Naive thymus-derived CD4-positive, alpha-beta T cell (primary cell): ENCODE data around the gene ATF1. TPM values are rescaled to one million over a fixed set of nuclear protein-coding genes. Genes with fewer than 3 reads are reported as not detected.
A peak's percentile ranks its signal among the peaks of the same experiment; 100 is the strongest.
"Not testable (repeated sequence)": the region's sequence is repeated elsewhere in the genome, so short reads cannot be mapped to it uniquely, and the experiment has no call there.

Experiments used
- ATAC-seq: fragments of 150-1000 bp; cut with Tn5 transposase; 2 replicates; pipeline ENCODE4 v1.10.0; 2021; ENCODE audit warnings: mild to moderate bottlenecking, moderate library complexity
- CTCF ChIA-PET: fragments of 350-600 bp; sonication (Branson Sonifier 250); formaldehyde crosslinking; loops from one replicate; lab custom pipeline; 2021; ENCODE audit warnings: antibody characterized with exemption; lab: Charles Lee
- POLR2A ChIA-PET: fragments of 350-600 bp; sonication (Branson Sonifier 250); formaldehyde crosslinking; loops from one replicate; lab custom pipeline; 2021; ENCODE audit warnings: antibody characterized with exemption, inconsistent platforms; lab: Charles Lee
- DNase-seq, 9 donors: peaks; one replicate each; pipeline versions ENCODE4 v3.0.0 to v3.0.0-alpha.2; 2020 to 2022; ENCODE audit warnings: mixed read lengths in 1 of 9
- H3K27ac ChIP-seq: one replicate; pipeline ENCODE4 v1.7.0; 2013; ENCODE audit warnings: mild to moderate bottlenecking, low read depth, low read length, moderate library complexity
- H3K27me3 ChIP-seq, 2 donors: one replicate each; pipeline ENCODE4 v1.7.0; 2013; ENCODE audit warnings: low read length in 2 of 2, mild to moderate bottlenecking in 2 of 2, moderate library complexity in 2 of 2; ENCODE audit not compliant: control insufficient read depth in 2 of 2, insufficient read depth in 2 of 2
- H3K36me3 ChIP-seq, 3 experiments: 1 replicate in 2 of 3; 2 replicates in 1 of 3; pipeline ENCODE4 v1.7.0; 2013; ENCODE audit warnings: low read length in 3 of 3, mild to moderate bottlenecking in 3 of 3, moderate library complexity in 1 of 3; ENCODE audit not compliant: insufficient read depth in 3 of 3, control insufficient read depth in 2 of 3
- H3K4me1 ChIP-seq, 2 donors: one replicate each; pipeline ENCODE4 v1.7.0; 2013; ENCODE audit warnings: low read length in 2 of 2, mild to moderate bottlenecking in 2 of 2, moderate library complexity in 1 of 2; ENCODE audit not compliant: control insufficient read depth in 2 of 2, insufficient read depth in 2 of 2
- H3K4me3 ChIP-seq: 2 replicates; pipeline ENCODE4 v1.7.0; 2013; ENCODE audit warnings: mild to moderate bottlenecking, low read length
- H3K9me3 ChIP-seq, 3 experiments: 1 replicate in 2 of 3; 2 replicates in 1 of 3; pipeline ENCODE4 v1.7.0; 2013; ENCODE audit warnings: low read length in 3 of 3; ENCODE audit not compliant: control insufficient read depth in 2 of 3
- H3K27ac Mint-ChIP-seq, 9 donors: one replicate each; pipeline ENCODE4 v1.8.0; 2020 to 2022; ENCODE audit warnings: mixed read lengths in 9 of 9, mild to moderate bottlenecking in 8 of 9, moderate library complexity in 5 of 9, inconsistent platforms in 2 of 9
- H3K27me3 Mint-ChIP-seq, 5 donors: one replicate each; pipeline ENCODE4 v1.8.0; 2021 to 2022; ENCODE audit warnings: mixed read lengths in 5 of 5, mild to moderate bottlenecking in 1 of 5
- H3K36me3 Mint-ChIP-seq, 5 donors: one replicate each; pipeline ENCODE4 v1.8.0; 2020 to 2022; ENCODE audit warnings: mixed read lengths in 5 of 5, mild to moderate bottlenecking in 3 of 5, inconsistent platforms in 1 of 5
- H3K4me1 Mint-ChIP-seq, 7 donors: one replicate each; pipeline ENCODE4 v1.8.0; 2020 to 2022; ENCODE audit warnings: mixed read lengths in 7 of 7, mild to moderate bottlenecking in 3 of 7, inconsistent platforms in 1 of 7
- H3K4me3 Mint-ChIP-seq, 10 donors: one replicate each; pipeline ENCODE4 v1.8.0; 2020 to 2022; ENCODE audit warnings: mild to moderate bottlenecking in 10 of 10, mixed read lengths in 10 of 10, moderate library complexity in 6 of 10, inconsistent platforms in 2 of 10
- H3K9me3 Mint-ChIP-seq, 11 donors: one replicate each; pipeline ENCODE4 v1.8.0; 2020 to 2022; ENCODE audit warnings: mixed read lengths in 11 of 11, mild to moderate bottlenecking in 4 of 11, inconsistent platforms in 1 of 11, moderate library complexity in 1 of 11
- intact Hi-C, 2 donors: fragments of 100-400 bp; cut with micrococcal nuclease; formaldehyde crosslinking; loops; one replicate each; pipeline ENCODE4 v1.15.1; 2023
- polyA plus RNA-seq, 2 donors: library from polyadenylated mRNA; unstranded; fragments of 300-500 nt; fragmentation: Illumina TruSeq; gene quantifications; one replicate each; pipeline ENCODE4 v1.2.3, GENCODE V29; 2021
- total RNA-seq, 6 experiments: library from RNA in 5 of 6; stranded (reverse) in 5 of 6; gene quantifications; 1 replicate in 5 of 6; 2 replicates in 1 of 6; pipeline ENCODE4 v1.2.3 and lab custom pipeline; 2021 to 2026

The ATF1 gene
- total and polyA plus RNA-seq, 7 experiments from 2014 or later, result 23.8 to 53.9 (median 51.3) TPM

DNA sequence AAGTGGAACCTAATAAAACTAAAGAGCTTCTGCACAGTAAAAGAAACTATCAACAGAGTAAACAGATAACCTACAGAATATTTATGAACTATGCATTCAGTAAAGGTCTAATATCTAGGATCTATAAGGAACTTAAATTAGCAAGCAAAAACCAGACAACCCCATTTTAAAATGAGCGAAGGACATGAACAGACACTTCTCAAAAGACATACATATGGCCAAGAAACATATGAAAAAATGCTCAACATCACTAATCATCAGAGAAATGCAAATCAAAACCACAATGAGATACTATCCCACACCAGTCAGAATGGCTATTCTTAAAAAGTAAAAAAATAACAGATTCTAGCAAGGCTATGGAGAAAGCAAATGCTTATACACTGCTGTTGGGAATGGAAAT is 91.3 kb downstream of the ATF1 start:
- H3K4me1 ChIP-seq, POLR2A ChIA-PET, H3K27me3 ChIP-seq, ATAC-seq, DNase-seq, H3K36me3 Mint-ChIP-seq, CTCF ChIA-PET, H3K36me3 ChIP-seq, H3K27ac ChIP-seq, H3K4me3 Mint-ChIP-seq, intact Hi-C loops, H3K4me3 ChIP-seq, H3K27ac Mint-ChIP-seq, H3K4me1 Mint-ChIP-seq, H3K9me3 ChIP-seq: not testable (repeated sequence)
- Mint-ChIP-seq H3K9me3 (peaks cover 0 to 15% (median 6%) of the 10 kb centered on the region in 11 donors), H3K27me3 (peaks cover 3 to 31% (median 5%) of the 10 kb centered on the region in 5 donors)

DNA sequence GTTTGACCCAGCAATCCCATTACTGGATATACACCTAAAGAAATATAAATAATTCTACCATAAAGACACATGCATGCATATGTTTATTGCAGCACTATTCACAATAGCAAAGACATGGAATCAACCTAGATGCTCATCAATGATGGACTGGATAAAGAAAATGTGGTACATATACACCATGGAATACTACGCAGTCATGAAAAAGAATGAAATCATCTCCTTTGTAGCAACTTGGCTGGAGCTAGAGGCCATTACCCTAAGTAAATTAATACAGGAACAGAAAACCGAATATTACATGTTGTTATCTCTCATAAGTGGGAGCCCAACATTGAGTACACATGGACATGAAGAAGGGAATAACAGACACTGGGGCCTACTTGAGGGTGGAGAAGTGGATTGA is 91.8 kb downstream of the ATF1 start:
- H3K4me3 ChIP-seq, H3K27ac ChIP-seq, H3K36me3 Mint-ChIP-seq, H3K4me3 Mint-ChIP-seq, H3K27ac Mint-ChIP-seq, H3K9me3 ChIP-seq, CTCF ChIA-PET, POLR2A ChIA-PET, H3K4me1 ChIP-seq, H3K36me3 ChIP-seq, ATAC-seq, DNase-seq, H3K27me3 ChIP-seq, intact Hi-C loops, H3K4me1 Mint-ChIP-seq: not testable (repeated sequence)
- H3K9me3 Mint-ChIP-seq, result peaks cover 0 to 15% (median 6%) of the 10 kb centered on the region in 11 donors
- H3K27me3 Mint-ChIP-seq, result peaks cover 3 to 31% (median 5%) of the 10 kb centered on the region in 5 donors

DNA sequence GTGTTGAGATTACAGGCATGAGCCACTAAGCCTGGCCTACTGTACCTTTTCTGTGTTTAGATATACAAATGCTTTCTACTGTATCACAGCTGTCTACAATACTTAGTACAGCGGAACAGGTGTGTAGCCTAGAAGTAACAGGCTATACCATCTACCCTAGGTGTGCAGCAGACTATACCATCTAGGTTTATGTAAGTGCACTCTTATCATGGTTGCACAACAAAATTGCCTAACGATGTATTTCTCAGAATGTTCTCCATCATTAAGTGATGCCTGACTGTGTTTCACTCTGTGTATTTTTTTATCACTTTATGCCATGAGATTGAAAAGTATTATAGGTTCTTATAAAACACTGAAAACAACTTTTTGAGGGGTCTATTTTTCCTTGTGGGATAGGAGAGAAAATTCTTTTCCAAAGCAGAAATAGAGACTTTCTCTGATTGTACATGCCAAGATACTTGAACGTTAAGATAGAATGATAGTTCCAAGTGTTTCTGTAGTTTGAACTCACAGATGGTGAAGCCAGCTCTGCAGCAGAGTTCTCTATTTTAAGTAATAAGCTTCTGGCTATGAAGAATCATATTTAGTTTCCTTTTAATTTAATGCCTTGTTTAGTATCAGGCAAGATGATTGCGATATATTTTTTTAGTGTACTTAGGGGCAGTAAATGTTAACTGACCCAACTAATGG is 95.9 kb downstream of the ATF1 start:
- Mint-ChIP-seq H3K4me3 (no peak overlapping the region), H3K9me3 (peaks cover 0 to 12% (median 2%) of the 10 kb centered on the region in 11 donors), H3K36me3 (peaks cover 0 to 4% (median 0%) of the 10 kb centered on the region in 5 donors), H3K27ac (no peak overlapping the region), H3K27me3 (no peaks in the 10 kb centered on the region), H3K4me1 (peaks cover 0 to 2% (median 0%) of the 10 kb centered on the region in 7 donors)
- intact Hi-C loops, result no loop called here
- no peak for ATAC-seq
- no peak for DNase-seq
- no peak overlapping the region for H3K27ac ChIP-seq
- H3K4me1 ChIP-seq, result no peaks in the 10 kb centered on the region
- ChIA-PET POLR2A (no interaction called here), CTCF (no interaction called here)
- H3K27me3 ChIP-seq, result no peaks in the 10 kb centered on the region
- no peaks in the 10 kb centered on the region for H3K36me3 ChIP-seq
- H3K9me3 ChIP-seq, result no peaks in the 10 kb centered on the region
- no peak overlapping the region for H3K4me3 ChIP-seq

DNA sequence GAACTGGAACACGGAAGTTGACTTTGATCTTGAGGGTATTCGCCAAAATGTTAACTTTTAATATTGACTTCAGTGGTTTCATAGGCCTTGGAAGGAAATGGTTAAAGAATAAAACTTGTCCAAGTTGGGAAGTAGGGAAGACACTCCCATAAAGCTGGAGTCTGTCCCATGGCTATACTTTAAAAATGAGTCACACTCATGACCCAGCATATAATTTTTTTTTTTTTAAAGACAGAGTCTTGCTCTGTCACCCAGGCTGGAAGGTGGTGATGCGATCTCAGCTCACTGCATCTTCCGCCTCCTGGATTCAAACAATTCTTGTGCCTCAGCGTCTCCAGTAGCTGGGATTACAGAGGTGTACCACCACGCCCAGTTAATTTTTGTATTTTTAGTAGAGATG is 98.4 kb downstream of the ATF1 start:
- H3K36me3 Mint-ChIP-seq, result peaks cover 4 to 19% (median 13%) of the 10 kb centered on the region in 5 donors
- Histone ChIP-seq H3K27me3 (no peaks in the 10 kb centered on the region), H3K4me3 (no peak overlapping the region), H3K4me1 (peaks cover 0 to 5% of the 10 kb centered on the region in 2 donors), H3K9me3 (no peaks in the 10 kb centered on the region), H3K36me3 (no peaks in the 10 kb centered on the region), H3K27ac (no peak overlapping the region)
- peaks cover 0 to 23% (median 9%) of the 10 kb centered on the region in 11 donors for H3K9me3 Mint-ChIP-seq
- intact Hi-C loops, result no loop called here
- ATAC-seq (no peak), DNase-seq (no peak)
- H3K27me3 Mint-ChIP-seq, result no peaks in the 10 kb centered on the region
- no peak overlapping the region for H3K27ac Mint-ChIP-seq
- H3K4me3 Mint-ChIP-seq, result no peak overlapping the region
- ChIA-PET CTCF (no interaction called here), POLR2A (interaction anchor here (0.6 kb wide), 1 partner anchor 1146 kb away, joined by 3 read pairs; no protein-coding TSS in a partner anchor)
- H3K4me1 Mint-ChIP-seq, result peaks cover 8 to 22% (median 17%) of the 10 kb centered on the region in 7 donors

DNA sequence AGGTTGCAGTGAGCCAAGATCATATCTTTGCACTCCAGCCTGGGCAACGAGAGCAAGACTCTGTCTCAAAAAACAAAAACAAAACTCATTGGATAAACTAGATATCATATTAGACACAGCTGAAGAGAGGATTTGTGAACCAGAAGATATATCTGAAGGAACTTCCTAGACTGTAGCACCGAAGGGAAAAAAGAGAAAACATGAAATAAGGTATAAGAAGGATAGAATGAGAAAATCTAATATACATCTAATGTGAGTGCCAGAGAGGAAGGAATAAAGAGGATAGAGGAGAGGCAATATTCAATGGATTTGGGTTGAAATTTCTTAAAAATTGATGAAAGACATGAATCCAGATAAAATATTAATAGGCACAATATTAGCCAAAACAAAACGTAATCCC is 101.4 kb downstream of the ATF1 start:
- Histone ChIP-seq H3K36me3 (no peaks in the 10 kb centered on the region), H3K9me3 (no peaks in the 10 kb centered on the region), H3K27ac (no peak overlapping the region), H3K4me3 (no peak overlapping the region), H3K4me1 (peaks cover 0 to 12% of the 10 kb centered on the region in 2 donors), H3K27me3 (no peaks in the 10 kb centered on the region)
- POLR2A ChIA-PET, result no interaction called here
- H3K36me3 Mint-ChIP-seq, result peaks cover 4 to 38% (median 13%) of the 10 kb centered on the region in 5 donors
- no peaks in the 10 kb centered on the region for H3K27me3 Mint-ChIP-seq
- intact Hi-C loops, result no loop called here
- H3K9me3 Mint-ChIP-seq, result peaks cover 0 to 34% (median 16%) of the 10 kb centered on the region in 11 donors
- CTCF ChIA-PET, result no interaction called here
- H3K27ac Mint-ChIP-seq, result peak overlapping the region in 1 of 9 donors; percentile 1
- DNase-seq (no peak), ATAC-seq (no peak)
- peaks cover 12 to 44% (median 39%) of the 10 kb centered on the region in 7 donors for H3K4me1 Mint-ChIP-seq
- H3K4me3 Mint-ChIP-seq, result no peak overlapping the region

DNA sequence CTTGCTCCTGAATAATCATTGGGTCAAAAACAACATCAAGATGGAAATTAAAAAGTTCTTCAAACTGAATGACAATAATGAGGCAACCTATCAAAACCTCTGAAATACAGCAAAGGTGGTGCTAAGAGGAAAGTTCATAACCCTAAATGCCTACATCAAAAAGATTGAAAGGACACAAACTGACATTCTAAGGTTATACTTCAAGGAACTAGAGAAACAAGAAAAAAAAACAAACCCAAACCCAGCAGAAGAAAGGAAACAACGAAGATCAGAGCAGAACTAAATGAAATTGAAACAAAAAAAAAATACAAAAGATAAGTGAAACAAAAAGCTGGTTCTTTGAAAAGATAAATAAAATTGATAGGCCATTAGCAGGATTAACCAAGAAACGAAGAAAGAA is 105.0 kb downstream of the ATF1 start:
- ATAC-seq, H3K27me3 Mint-ChIP-seq, H3K27ac ChIP-seq, H3K36me3 ChIP-seq, POLR2A ChIA-PET, H3K9me3 ChIP-seq, H3K4me3 ChIP-seq, H3K27me3 ChIP-seq, intact Hi-C loops: not testable (repeated sequence)
- peak in 5 of 9 donors; percentile 26 to 51 (median 42) for DNase-seq
- Mint-ChIP-seq H3K4me3 (peak overlapping the region in 7 of 10 donors; percentile 1 to 60 (median 32)), H3K9me3 (peaks cover 0 to 30% (median 16%) of the 10 kb centered on the region in 11 donors), H3K36me3 (peaks cover 4 to 38% (median 13%) of the 10 kb centered on the region in 5 donors), H3K4me1 (peaks cover 12 to 44% (median 39%) of the 10 kb centered on the region in 7 donors), H3K27ac (peak overlapping the region in 8 of 9 donors; percentile 1 to 35 (median 16))
- CTCF ChIA-PET, result interaction anchor here (0.6 kb wide), 2 partner anchors 17 to 37 kb away, joined by 3 read pairs; no protein-coding TSS in a partner anchor
- H3K4me1 ChIP-seq, result peaks cover 0 to 12% of the 10 kb centered on the region in 2 donors
